NB4 (cell line): ENCODE results near the gene WRNIP1.

Experiments used
- DNase-seq: peaks from one replicate; pipeline ENCODE4 v3.0.0; 2010; ENCODE audit warnings: low read depth
- H3K4me3 ChIP-seq: one replicate; pipeline ENCODE4 v1.5.1; 2011; ENCODE audit warnings: mild to moderate bottlenecking, low read depth, low read length, moderate library complexity
- MYC ChIP-seq: IDR thresholded peaks from 2 replicates; pipeline ENCODE4 v1.6.1; 2011; ENCODE audit warnings: low read depth, low read length
- POLR2A ChIP-seq: IDR thresholded peaks from 2 replicates; pipeline ENCODE4 v1.6.1; 2011; ENCODE audit warnings: mild to moderate bottlenecking; ENCODE audit not compliant: insufficient read length; ENCODE audit errors: extremely low read depth
- TF ChIP-seq, protein P1 (sequence below): IDR thresholded peaks from 2 replicates; pipeline ENCODE4 v1.6.1; 2011; ENCODE audit warnings: low read depth, low read length
- TF ChIP-seq, protein P2 (sequence below): IDR thresholded peaks from one replicate; pipeline ENCODE4 v1.5.1; 2012; ENCODE audit warnings: low read depth, low read length

Gene WRNIP1

GRCh38 chr6:2738373-2738979, 26.7 kb upstream of the WRNIP1 start:
- DNase-seq: peak; percentile 83
- TF ChIP-seq, protein P1, sequence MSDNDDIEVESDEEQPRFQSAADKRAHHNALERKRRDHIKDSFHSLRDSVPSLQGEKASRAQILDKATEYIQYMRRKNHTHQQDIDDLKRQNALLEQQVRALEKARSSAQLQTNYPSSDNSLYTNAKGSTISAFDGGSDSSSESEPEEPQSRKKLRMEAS: no peak
- TF ChIP-seq, protein P2, sequence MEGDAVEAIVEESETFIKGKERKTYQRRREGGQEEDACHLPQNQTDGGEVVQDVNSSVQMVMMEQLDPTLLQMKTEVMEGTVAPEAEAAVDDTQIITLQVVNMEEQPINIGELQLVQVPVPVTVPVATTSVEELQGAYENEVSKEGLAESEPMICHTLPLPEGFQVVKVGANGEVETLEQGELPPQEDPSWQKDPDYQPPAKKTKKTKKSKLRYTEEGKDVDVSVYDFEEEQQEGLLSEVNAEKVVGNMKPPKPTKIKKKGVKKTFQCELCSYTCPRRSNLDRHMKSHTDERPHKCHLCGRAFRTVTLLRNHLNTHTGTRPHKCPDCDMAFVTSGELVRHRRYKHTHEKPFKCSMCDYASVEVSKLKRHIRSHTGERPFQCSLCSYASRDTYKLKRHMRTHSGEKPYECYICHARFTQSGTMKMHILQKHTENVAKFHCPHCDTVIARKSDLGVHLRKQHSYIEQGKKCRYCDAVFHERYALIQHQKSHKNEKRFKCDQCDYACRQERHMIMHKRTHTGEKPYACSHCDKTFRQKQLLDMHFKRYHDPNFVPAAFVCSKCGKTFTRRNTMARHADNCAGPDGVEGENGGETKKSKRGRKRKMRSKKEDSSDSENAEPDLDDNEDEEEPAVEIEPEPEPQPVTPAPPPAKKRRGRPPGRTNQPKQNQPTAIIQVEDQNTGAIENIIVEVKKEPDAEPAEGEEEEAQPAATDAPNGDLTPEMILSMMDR: peak; percentile 93
- H3K4me3 ChIP-seq: no peak overlapping the region

DNA sequence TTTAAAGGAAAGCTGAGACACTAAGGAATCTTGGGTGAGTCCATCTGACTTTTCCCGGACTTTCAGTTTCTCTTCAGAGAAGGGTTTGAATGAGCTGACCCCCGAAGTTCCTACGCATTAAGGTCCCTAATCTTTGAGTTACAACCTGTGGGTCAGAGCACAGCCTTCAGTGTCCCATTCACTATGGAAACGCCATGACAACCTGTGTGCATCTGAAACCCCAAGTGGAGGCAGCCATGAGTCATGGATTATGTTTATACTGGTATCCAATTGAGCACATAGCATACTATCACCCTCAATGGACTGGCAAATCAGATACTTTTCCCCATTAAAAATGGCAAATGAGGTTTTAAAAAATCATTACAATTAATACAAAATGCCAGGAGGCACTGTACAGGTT, 25.9 kb upstream of the WRNIP1 start:
- DNase-seq: no peak
- TF ChIP-seq, protein P1: no peak
- TF ChIP-seq POLR2A: no peak
- no peak for TF ChIP-seq MYC
- H3K4me3 ChIP-seq: no peak overlapping the region

DNA sequence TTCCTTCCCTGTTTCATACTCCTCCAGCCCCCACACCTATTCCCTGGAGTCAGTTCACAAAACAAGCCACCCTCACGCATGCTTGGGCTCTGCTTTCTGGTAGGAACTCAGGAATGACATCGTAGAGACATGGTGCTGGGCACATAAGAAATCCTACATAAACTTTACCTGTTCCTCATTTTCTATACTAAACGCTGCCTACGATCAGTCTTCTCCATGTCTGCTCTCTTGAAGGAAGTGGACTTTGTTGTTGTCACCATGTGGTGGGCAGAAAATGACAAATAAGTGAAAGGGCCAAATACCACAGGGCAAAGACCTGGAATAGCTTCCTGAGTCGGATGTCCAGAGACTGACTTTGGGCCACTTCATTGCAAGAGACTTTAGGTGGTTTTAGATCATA, 24.6 kb upstream of the WRNIP1 start:
- H3K4me3 ChIP-seq: no peak overlapping the region
- no peak for DNase-seq
- TF ChIP-seq, protein P1: no peak
- no peak for TF ChIP-seq MYC
- TF ChIP-seq POLR2A: no peak
- TF ChIP-seq, protein P2: no peak

GRCh38 chr6:2741756-2742155, 23.4 kb upstream of the WRNIP1 start:
- no peak overlapping the region for H3K4me3 ChIP-seq
- no peak for DNase-seq
- TF ChIP-seq MYC (no peak), POLR2A (no peak)
- TF ChIP-seq, protein P2: no peak
- TF ChIP-seq, protein P1: no peak

DNA sequence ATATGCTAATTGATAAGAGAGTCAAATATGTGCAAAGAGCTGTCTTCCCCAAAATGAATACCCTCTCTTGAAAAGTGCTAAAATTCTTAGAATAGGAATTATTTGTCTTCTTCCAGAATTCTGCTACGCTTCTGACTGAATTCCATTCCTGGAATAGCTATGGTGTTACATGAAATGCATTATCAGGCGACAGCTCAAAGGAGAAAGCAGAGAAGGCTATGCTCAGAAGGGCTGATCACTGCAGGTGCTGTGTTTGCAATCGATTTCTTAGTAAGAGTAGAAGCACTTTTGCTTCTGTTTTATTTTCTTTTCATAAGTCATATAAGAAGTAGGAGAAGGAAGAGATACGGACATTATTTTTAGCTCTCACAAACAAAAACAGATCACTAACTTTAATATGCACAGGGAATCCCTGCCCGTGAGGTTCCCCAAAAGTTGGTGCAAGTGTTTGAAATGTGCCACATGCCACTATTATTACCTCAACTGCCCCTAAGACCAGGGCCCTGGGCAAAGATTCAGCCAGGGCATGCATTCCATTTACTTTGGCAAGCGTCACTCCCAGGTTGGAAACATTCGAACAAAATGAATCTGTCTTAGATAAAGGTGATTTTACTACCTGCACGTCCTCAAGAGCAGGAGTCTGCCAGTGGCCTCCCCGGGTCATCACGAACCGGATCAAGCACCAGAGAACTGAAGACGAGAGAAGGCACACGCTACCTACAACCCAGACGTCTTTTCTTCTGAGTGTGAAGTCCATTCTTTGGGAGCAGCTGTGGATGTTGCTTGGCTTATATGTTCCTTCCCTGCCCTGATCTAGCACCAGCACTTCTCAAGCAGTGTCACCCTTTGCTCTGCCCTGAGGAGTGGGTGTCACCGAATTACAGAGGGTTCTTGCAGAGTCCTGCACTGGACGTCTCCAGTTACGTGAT, 21.6 kb upstream of the WRNIP1 start:
- TF ChIP-seq POLR2A: no peak
- TF ChIP-seq MYC: no peak
- TF ChIP-seq, protein P1: no peak
- TF ChIP-seq, protein P2: no peak
- H3K4me3 ChIP-seq: no peak overlapping the region
- DNase-seq: no peak

- no peak overlapping the region for H3K4me3 ChIP-seq
- TF ChIP-seq, protein P2: no peak
- TF ChIP-seq POLR2A: no peak
- TF ChIP-seq MYC: no peak
- TF ChIP-seq, protein P1: no peak
- no peak for DNase-seq
Observed at GRCh38 chr6:2744209-2744771, 20.9 kb upstream of the WRNIP1 start.
